Type B pancreatic cell (in vitro differentiated cells): Measurements from ENCODE around the gene GPR180. TPM values are rescaled to one million over a fixed set of nuclear protein-coding genes. Genes with fewer than 3 reads are reported as not detected.

Experiments
- DNase-seq: peaks from one replicate; pipeline ENCODE4 v3.0.0; 2021; ENCODE audit warnings: mixed read lengths; ENCODE audit not compliant: unreplicated experiment; ENCODE audit errors: extremely low spot score
- H3K27ac Mint-ChIP-seq: 2 replicates; pipeline ENCODE4 v1.8.0; 2021; ENCODE audit warnings: mild to moderate bottlenecking, mixed read lengths
- H3K27me3 Mint-ChIP-seq: 2 replicates; pipeline ENCODE4 v1.8.0; 2021; ENCODE audit warnings: mixed read lengths
- H3K36me3 Mint-ChIP-seq: 2 replicates; pipeline ENCODE4 v1.8.0; 2021; ENCODE audit warnings: mixed read lengths
- H3K4me1 Mint-ChIP-seq: one replicate; pipeline ENCODE4 v1.8.0; 2021; ENCODE audit warnings: mixed read lengths; ENCODE audit not compliant: unreplicated experiment
- H3K4me3 Mint-ChIP-seq: 2 replicates; pipeline ENCODE4 v1.8.0; 2021; ENCODE audit warnings: mild to moderate bottlenecking, mixed read lengths
- H3K9me3 Mint-ChIP-seq: 2 replicates; pipeline ENCODE4 v1.8.0; 2021; ENCODE audit warnings: mixed read lengths
- total RNA-seq: library from RNA; stranded (reverse); gene quantifications from 2 replicates; pipeline ENCODE4 v1.2.1, GENCODE V29; 2021; ENCODE audit warnings: low replicate concordance
- TF ChIP-seq, protein P1 (sequence below): fragments of 200-600 bp; sonication (generic); conservative IDR thresholded peaks from 2 replicates; pipeline ENCODE4 v1.5.0; 2021; ENCODE audit warnings: antibody characterized with exemption, mild to moderate bottlenecking

The GPR180 gene
- total RNA-seq, 1 donor from 2014 or later, result 6.6 TPM

GRCh38 chr13:94557684-94558235, 43.9 kb upstream of the GPR180 start:
- TF ChIP-seq, protein P1, sequence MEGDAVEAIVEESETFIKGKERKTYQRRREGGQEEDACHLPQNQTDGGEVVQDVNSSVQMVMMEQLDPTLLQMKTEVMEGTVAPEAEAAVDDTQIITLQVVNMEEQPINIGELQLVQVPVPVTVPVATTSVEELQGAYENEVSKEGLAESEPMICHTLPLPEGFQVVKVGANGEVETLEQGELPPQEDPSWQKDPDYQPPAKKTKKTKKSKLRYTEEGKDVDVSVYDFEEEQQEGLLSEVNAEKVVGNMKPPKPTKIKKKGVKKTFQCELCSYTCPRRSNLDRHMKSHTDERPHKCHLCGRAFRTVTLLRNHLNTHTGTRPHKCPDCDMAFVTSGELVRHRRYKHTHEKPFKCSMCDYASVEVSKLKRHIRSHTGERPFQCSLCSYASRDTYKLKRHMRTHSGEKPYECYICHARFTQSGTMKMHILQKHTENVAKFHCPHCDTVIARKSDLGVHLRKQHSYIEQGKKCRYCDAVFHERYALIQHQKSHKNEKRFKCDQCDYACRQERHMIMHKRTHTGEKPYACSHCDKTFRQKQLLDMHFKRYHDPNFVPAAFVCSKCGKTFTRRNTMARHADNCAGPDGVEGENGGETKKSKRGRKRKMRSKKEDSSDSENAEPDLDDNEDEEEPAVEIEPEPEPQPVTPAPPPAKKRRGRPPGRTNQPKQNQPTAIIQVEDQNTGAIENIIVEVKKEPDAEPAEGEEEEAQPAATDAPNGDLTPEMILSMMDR, result no peak
- no peak for DNase-seq

GRCh38 chr13:94558716-94559115, 42.9 kb upstream of the GPR180 start:
- H3K36me3 Mint-ChIP-seq, result no peaks in the 10 kb centered on the region
- TF ChIP-seq, protein P1, result no peak
- no peaks in the 10 kb centered on the region for H3K27me3 Mint-ChIP-seq
- H3K4me3 Mint-ChIP-seq, result no peak overlapping the region
- H3K4me1 Mint-ChIP-seq, result no peaks in the 10 kb centered on the region
- DNase-seq, result no peak
- H3K9me3 Mint-ChIP-seq, result no peaks in the 10 kb centered on the region
- no peak overlapping the region for H3K27ac Mint-ChIP-seq

More at GRCh38 chr13:94557684-94558235, 43.9 kb upstream of the GPR180 start:
- Mint-ChIP-seq H3K4me1 (no peaks in the 10 kb centered on the region), H3K9me3 (no peaks in the 10 kb centered on the region), H3K27ac (no peak overlapping the region), H3K27me3 (no peaks in the 10 kb centered on the region), H3K36me3 (no peaks in the 10 kb centered on the region), H3K4me3 (no peak overlapping the region)

DNA sequence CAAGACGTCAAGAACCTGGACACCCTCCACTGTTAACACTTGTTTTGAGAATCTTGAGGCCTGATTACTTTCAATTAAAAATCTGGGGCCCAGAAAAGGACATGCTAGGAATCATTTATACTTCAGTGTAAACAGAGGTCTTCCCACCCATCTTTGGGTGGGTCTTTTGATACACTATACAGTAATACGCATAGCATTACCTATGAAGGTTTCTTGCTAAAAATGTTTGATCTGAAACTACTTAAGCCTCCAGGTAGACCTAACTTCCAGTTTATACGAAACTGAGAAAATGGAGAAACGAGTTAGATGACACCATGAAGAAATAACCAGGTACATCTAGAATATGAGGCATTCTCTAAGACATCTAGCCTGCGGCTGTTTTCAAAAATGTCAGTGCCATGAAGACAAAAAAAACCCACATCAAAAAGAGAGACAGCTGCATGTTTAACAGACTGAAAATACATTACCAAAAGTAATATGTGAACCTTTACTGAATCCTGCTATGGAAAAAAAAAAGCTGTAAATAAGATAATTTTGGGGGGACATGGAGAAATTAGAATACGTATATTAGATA, 42.3 kb upstream of the GPR180 start:
- H3K9me3 Mint-ChIP-seq, result no peaks in the 10 kb centered on the region
- no peaks in the 10 kb centered on the region for H3K4me1 Mint-ChIP-seq
- no peak overlapping the region for H3K4me3 Mint-ChIP-seq
- DNase-seq, result no peak
- TF ChIP-seq, protein P1, result no peak
- no peaks in the 10 kb centered on the region for H3K27me3 Mint-ChIP-seq
- H3K36me3 Mint-ChIP-seq, result no peaks in the 10 kb centered on the region
- no peak overlapping the region for H3K27ac Mint-ChIP-seq

DNA sequence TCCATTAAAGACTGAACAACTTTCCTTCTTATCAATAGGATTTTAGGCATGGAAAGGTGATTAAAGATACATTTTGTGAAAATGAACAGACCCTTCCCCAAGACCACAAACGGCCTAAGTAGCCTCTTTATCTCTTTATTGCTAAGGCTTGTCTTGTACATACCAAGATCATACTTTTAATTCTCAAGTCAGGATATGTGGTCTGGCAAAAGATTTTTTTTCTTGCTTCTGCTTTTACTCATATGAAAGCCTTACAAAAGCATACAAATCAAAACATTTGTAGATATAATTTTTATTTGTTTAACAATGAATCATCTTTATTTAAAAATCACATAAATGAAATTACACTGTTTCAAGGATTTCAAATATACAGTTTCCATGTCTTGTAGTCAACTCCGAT, 41.5 kb upstream of the GPR180 start:
- Mint-ChIP-seq H3K27me3 (no peaks in the 10 kb centered on the region), H3K36me3 (no peaks in the 10 kb centered on the region), H3K4me1 (no peaks in the 10 kb centered on the region), H3K4me3 (no peak overlapping the region), H3K27ac (no peak overlapping the region), H3K9me3 (no peaks in the 10 kb centered on the region)
- TF ChIP-seq, protein P1, result no peak
- no peak for DNase-seq

DNA sequence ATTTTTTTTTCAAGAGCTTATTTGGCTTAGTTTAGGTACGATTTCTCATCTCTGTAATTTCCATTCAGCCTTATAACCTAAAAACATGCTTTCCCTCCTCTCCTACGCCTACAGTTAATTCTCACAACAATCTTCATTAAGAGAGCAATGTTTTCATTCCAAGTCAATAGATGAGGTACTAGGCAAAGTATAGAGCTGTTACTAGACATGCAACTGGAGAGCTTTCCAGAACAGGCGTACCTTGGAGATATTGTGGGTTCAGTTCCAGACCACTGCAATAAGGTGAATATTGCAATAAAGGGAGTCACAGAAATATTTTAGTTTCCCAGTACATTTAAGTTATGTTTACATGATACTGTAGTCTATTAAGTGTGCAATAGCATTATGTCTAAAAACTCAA, 40.5 kb upstream of the GPR180 start:
- Mint-ChIP-seq H3K4me1 (no peaks in the 10 kb centered on the region), H3K27me3 (no peaks in the 10 kb centered on the region), H3K36me3 (no peaks in the 10 kb centered on the region), H3K9me3 (no peaks in the 10 kb centered on the region), H3K27ac (no peak overlapping the region), H3K4me3 (no peak overlapping the region)
- TF ChIP-seq, protein P1, result no peak
- DNase-seq, result no peak
